Naive thymus-derived CD4-positive, alpha-beta T cell (primary cell): Measurements from ENCODE around the gene PHLPP2. TPM values are rescaled to one million over a fixed set of nuclear protein-coding genes. Genes with fewer than 3 reads are reported as not detected.
A peak's percentile ranks its signal among the peaks of the same experiment; 100 is the strongest.
"Not testable (repeated sequence)": the region's sequence is repeated elsewhere in the genome, so short reads cannot be mapped to it uniquely, and the experiment has no call there.

Experiments used
- ATAC-seq: fragments of 150-1000 bp; cut with Tn5 transposase; 2 replicates; pipeline ENCODE4 v1.10.0; 2021; ENCODE audit warnings: mild to moderate bottlenecking, moderate library complexity
- CTCF ChIA-PET: fragments of 350-600 bp; sonication (Branson Sonifier 250); formaldehyde crosslinking; loops from one replicate; lab custom pipeline; 2021; ENCODE audit warnings: antibody characterized with exemption; lab: Charles Lee
- POLR2A ChIA-PET: fragments of 350-600 bp; sonication (Branson Sonifier 250); formaldehyde crosslinking; loops from one replicate; lab custom pipeline; 2021; ENCODE audit warnings: antibody characterized with exemption, inconsistent platforms; lab: Charles Lee
- DNase-seq, 9 donors: peaks; one replicate each; pipeline versions ENCODE4 v3.0.0 to v3.0.0-alpha.2; 2020 to 2022; ENCODE audit warnings: mixed read lengths in 1 of 9
- H3K27ac ChIP-seq: one replicate; pipeline ENCODE4 v1.7.0; 2013; ENCODE audit warnings: mild to moderate bottlenecking, low read depth, low read length, moderate library complexity
- H3K27me3 ChIP-seq, 2 donors: one replicate each; pipeline ENCODE4 v1.7.0; 2013; ENCODE audit warnings: low read length in 2 of 2, mild to moderate bottlenecking in 2 of 2, moderate library complexity in 2 of 2; ENCODE audit not compliant: control insufficient read depth in 2 of 2, insufficient read depth in 2 of 2
- H3K36me3 ChIP-seq, 3 experiments: 1 replicate in 2 of 3; 2 replicates in 1 of 3; pipeline ENCODE4 v1.7.0; 2013; ENCODE audit warnings: low read length in 3 of 3, mild to moderate bottlenecking in 3 of 3, moderate library complexity in 1 of 3; ENCODE audit not compliant: insufficient read depth in 3 of 3, control insufficient read depth in 2 of 3
- H3K4me1 ChIP-seq, 2 donors: one replicate each; pipeline ENCODE4 v1.7.0; 2013; ENCODE audit warnings: low read length in 2 of 2, mild to moderate bottlenecking in 2 of 2, moderate library complexity in 1 of 2; ENCODE audit not compliant: control insufficient read depth in 2 of 2, insufficient read depth in 2 of 2
- H3K4me3 ChIP-seq: 2 replicates; pipeline ENCODE4 v1.7.0; 2013; ENCODE audit warnings: mild to moderate bottlenecking, low read length
- H3K9me3 ChIP-seq, 3 experiments: 1 replicate in 2 of 3; 2 replicates in 1 of 3; pipeline ENCODE4 v1.7.0; 2013; ENCODE audit warnings: low read length in 3 of 3; ENCODE audit not compliant: control insufficient read depth in 2 of 3
- H3K27ac Mint-ChIP-seq, 9 donors: one replicate each; pipeline ENCODE4 v1.8.0; 2020 to 2022; ENCODE audit warnings: mixed read lengths in 9 of 9, mild to moderate bottlenecking in 8 of 9, moderate library complexity in 5 of 9, inconsistent platforms in 2 of 9
- H3K27me3 Mint-ChIP-seq, 5 donors: one replicate each; pipeline ENCODE4 v1.8.0; 2021 to 2022; ENCODE audit warnings: mixed read lengths in 5 of 5, mild to moderate bottlenecking in 1 of 5
- H3K36me3 Mint-ChIP-seq, 5 donors: one replicate each; pipeline ENCODE4 v1.8.0; 2020 to 2022; ENCODE audit warnings: mixed read lengths in 5 of 5, mild to moderate bottlenecking in 3 of 5, inconsistent platforms in 1 of 5
- H3K4me1 Mint-ChIP-seq, 7 donors: one replicate each; pipeline ENCODE4 v1.8.0; 2020 to 2022; ENCODE audit warnings: mixed read lengths in 7 of 7, mild to moderate bottlenecking in 3 of 7, inconsistent platforms in 1 of 7
- H3K4me3 Mint-ChIP-seq, 10 donors: one replicate each; pipeline ENCODE4 v1.8.0; 2020 to 2022; ENCODE audit warnings: mild to moderate bottlenecking in 10 of 10, mixed read lengths in 10 of 10, moderate library complexity in 6 of 10, inconsistent platforms in 2 of 10
- H3K9me3 Mint-ChIP-seq, 11 donors: one replicate each; pipeline ENCODE4 v1.8.0; 2020 to 2022; ENCODE audit warnings: mixed read lengths in 11 of 11, mild to moderate bottlenecking in 4 of 11, inconsistent platforms in 1 of 11, moderate library complexity in 1 of 11
- intact Hi-C, 2 donors: fragments of 100-400 bp; cut with micrococcal nuclease; formaldehyde crosslinking; loops; one replicate each; pipeline ENCODE4 v1.15.1; 2023
- polyA plus RNA-seq, 2 donors: library from polyadenylated mRNA; unstranded; fragments of 300-500 nt; fragmentation: Illumina TruSeq; gene quantifications; one replicate each; pipeline ENCODE4 v1.2.3, GENCODE V29; 2021
- total RNA-seq, 6 experiments: library from RNA in 5 of 6; stranded (reverse) in 5 of 6; gene quantifications; 1 replicate in 5 of 6; 2 replicates in 1 of 6; pipeline ENCODE4 v1.2.3 and lab custom pipeline; 2021 to 2026

The PHLPP2 gene
- total and polyA plus RNA-seq, 7 experiments from 2014 or later: 1.5 to 10.6 (median 6.9) TPM

GRCh38 chr16:71610447-71610846, 114.1 kb downstream of the PHLPP2 start:
- DNase-seq (no peak), ATAC-seq (no peak)
- intact Hi-C loops: loop anchor here (2.0 to 5.0 kb wide), 3 partner anchors 68 to 352 kb away; no protein-coding TSS in a partner anchor
- no peaks in the 10 kb centered on the region for H3K27me3 ChIP-seq
- ChIA-PET CTCF (interaction anchor here (0.5 to 4.5 kb wide), 18 partner anchors 13 to 351 kb away, joined by 3 to 45 read pairs (median 3); partner anchors contain the start of gene ZNF23), POLR2A (interaction anchor here (1.8 to 2.7 kb wide), 2 partner anchors 45 to 125 kb away, joined by 3 to 27 read pairs; no protein-coding TSS in a partner anchor)
- H3K4me3 ChIP-seq: no peak overlapping the region
- no peak overlapping the region for H3K4me3 Mint-ChIP-seq
- no peaks in the 10 kb centered on the region for H3K36me3 ChIP-seq
- H3K27ac Mint-ChIP-seq: peak overlapping the region in 1 of 9 donors; percentile 68
- peaks cover 11 to 29% (median 22%) of the 10 kb centered on the region in 5 donors for H3K27me3 Mint-ChIP-seq
- peaks cover 0 to 5% (median 0%) of the 10 kb centered on the region in 7 donors for H3K4me1 Mint-ChIP-seq
- no peaks in the 10 kb centered on the region for H3K9me3 Mint-ChIP-seq
- H3K36me3 Mint-ChIP-seq: no peaks in the 10 kb centered on the region
- H3K4me1 ChIP-seq: no peaks in the 10 kb centered on the region
- no peak overlapping the region for H3K27ac ChIP-seq
- H3K9me3 ChIP-seq: no peaks in the 10 kb centered on the region

- H3K36me3 ChIP-seq: no peaks in the 10 kb centered on the region
- H3K9me3 ChIP-seq: no peaks in the 10 kb centered on the region
- H3K27me3 ChIP-seq: no peaks in the 10 kb centered on the region
- H3K27me3 Mint-ChIP-seq: peaks cover 11 to 23% (median 17%) of the 10 kb centered on the region in 5 donors
- no peak overlapping the region for H3K4me3 Mint-ChIP-seq
- intact Hi-C loops: no loop called here
- H3K36me3 Mint-ChIP-seq: no peaks in the 10 kb centered on the region
- ATAC-seq: no peak
- no peaks in the 10 kb centered on the region for H3K9me3 Mint-ChIP-seq
- no peak overlapping the region for H3K4me3 ChIP-seq
- H3K4me1 ChIP-seq: no peaks in the 10 kb centered on the region
- no peak for DNase-seq
- H3K27ac Mint-ChIP-seq: no peak overlapping the region
- ChIA-PET CTCF (interaction anchor here (0.7 to 4.5 kb wide), 5 partner anchors 16 to 346 kb away, joined by 3 to 45 read pairs (median 4); no protein-coding TSS in a partner anchor), POLR2A (no interaction called here)
- peaks cover 0 to 5% (median 0%) of the 10 kb centered on the region in 7 donors for H3K4me1 Mint-ChIP-seq
- no peak overlapping the region for H3K27ac ChIP-seq
Measured at GRCh38 chr16:71609066-71609465, 115.4 kb downstream of the PHLPP2 start.

- intact Hi-C loops: no loop called here
- no peaks in the 10 kb centered on the region for H3K9me3 ChIP-seq
- peaks cover 14 to 28% (median 19%) of the 10 kb centered on the region in 5 donors for H3K27me3 Mint-ChIP-seq
- H3K4me1 ChIP-seq: no peaks in the 10 kb centered on the region
- H3K4me3 ChIP-seq: no peak overlapping the region
- no peak overlapping the region for H3K4me3 Mint-ChIP-seq
- no peak overlapping the region for H3K27ac Mint-ChIP-seq
- ATAC-seq: no peak
- H3K36me3 ChIP-seq: no peaks in the 10 kb centered on the region
- H3K27ac ChIP-seq: no peak overlapping the region
- no peaks in the 10 kb centered on the region for H3K36me3 Mint-ChIP-seq
- CTCF ChIA-PET: no interaction called here
- POLR2A ChIA-PET: no interaction called here
- peaks cover 0 to 5% (median 0%) of the 10 kb centered on the region in 11 donors for H3K9me3 Mint-ChIP-seq
- H3K27me3 ChIP-seq: no peaks in the 10 kb centered on the region
- DNase-seq: no peak
- H3K4me1 Mint-ChIP-seq: no peaks in the 10 kb centered on the region
Measured at GRCh38 chr16:71600822-71601221, 123.7 kb downstream of the PHLPP2 start.

- H3K36me3 Mint-ChIP-seq, H3K4me1 ChIP-seq, H3K36me3 ChIP-seq, H3K4me1 Mint-ChIP-seq, CTCF ChIA-PET, H3K27ac Mint-ChIP-seq, H3K4me3 ChIP-seq, H3K4me3 Mint-ChIP-seq, DNase-seq, POLR2A ChIA-PET, H3K27ac ChIP-seq, H3K9me3 ChIP-seq, H3K27me3 ChIP-seq, ATAC-seq, H3K9me3 Mint-ChIP-seq, intact Hi-C loops: not testable (repeated sequence)
- H3K27me3 Mint-ChIP-seq: peaks cover 24 to 41% (median 32%) of the 10 kb centered on the region in 5 donors
Measured at GRCh38 chr16:71598426-71598825, 126.1 kb downstream of the PHLPP2 start.

GRCh38 chr16:71595340-71595826, 129.1 kb downstream of the PHLPP2 start:
- H3K36me3 ChIP-seq, H3K9me3 ChIP-seq, H3K27me3 ChIP-seq, H3K36me3 Mint-ChIP-seq, H3K4me1 ChIP-seq, H3K27ac Mint-ChIP-seq, POLR2A ChIA-PET, H3K4me1 Mint-ChIP-seq, H3K4me3 ChIP-seq, ATAC-seq, H3K27ac ChIP-seq, intact Hi-C loops, DNase-seq, H3K9me3 Mint-ChIP-seq, H3K4me3 Mint-ChIP-seq: not testable (repeated sequence)
- peaks cover 34 to 56% (median 55%) of the 10 kb centered on the region in 5 donors for H3K27me3 Mint-ChIP-seq
- CTCF ChIA-PET: interaction anchor here (1.2 kb wide), 1 partner anchor 16 kb away, joined by 5 read pairs; no protein-coding TSS in a partner anchor

Other genes starting within 250 kb of the PHLPP2 start
- gene ZNF19, start 235.4 kb downstream of the PHLPP2 start, total RNA-seq: 10 to 100 TPM in 2 of 5 experiments, 1 to 10 TPM in 3; 3.6 to 12.9 (median 6.4) TPM
- 1 to 10 TPM; 1.7 to 3.9 TPM for gene ZNF19, start 235.4 kb downstream of the PHLPP2 start, polyA plus RNA-seq
- gene CHST4, start 198.3 kb downstream of the PHLPP2 start, total RNA-seq: not detected
- not detected for gene CHST4, start 198.3 kb downstream of the PHLPP2 start, polyA plus RNA-seq
- not detected for gene TAT, start 147.6 kb downstream of the PHLPP2 start, total RNA-seq
- gene TAT, start 147.6 kb downstream of the PHLPP2 start, polyA plus RNA-seq: under 1 TPM; 0.10 to 0.53 TPM
- not detected for gene MARVELD3, start 98.5 kb downstream of the PHLPP2 start, total RNA-seq
- gene MARVELD3, start 98.5 kb downstream of the PHLPP2 start, polyA plus RNA-seq: not detected
- 100 to 1,000 TPM in 2 of 5 experiments, 10 to 100 TPM in 3; 95.3 to 147 (median 100.0) TPM for gene AP1G1, start 84.1 kb upstream of the PHLPP2 start, total RNA-seq
- 10 to 100 TPM in 1 of 2 donors, 1 to 10 TPM in 1; 6.7 to 12.8 TPM for gene AP1G1, start 84.1 kb upstream of the PHLPP2 start, polyA plus RNA-seq
- gene ATXN1L, start 121.3 kb upstream of the PHLPP2 start, total RNA-seq: 10 to 100 TPM; 24.6 to 52.9 (median 30.7) TPM
- gene ATXN1L, start 121.3 kb upstream of the PHLPP2 start, polyA plus RNA-seq: 10 to 100 TPM in 1 of 2 donors, 1 to 10 TPM in 1; 8.9 to 10.7 TPM
- 10 to 100 TPM in 2 of 5 experiments, 1 to 10 TPM in 3; 2.6 to 13.3 (median 7.0) TPM for gene ZNF821, start 159.5 kb upstream of the PHLPP2 start, total RNA-seq
- 1 to 10 TPM; 3.0 to 8.6 TPM for gene ZNF821, start 159.5 kb upstream of the PHLPP2 start, polyA plus RNA-seq
- 100 to 1,000 TPM; 176 to 303 (median 286) TPM for gene IST1, start 170.8 kb upstream of the PHLPP2 start, total RNA-seq
- 100 to 1,000 TPM; 130 to 231 TPM for gene IST1, start 170.8 kb upstream of the PHLPP2 start, polyA plus RNA-seq